GM19438 (cell line): ENCODE results near the gene GP1BA.
A peak's percentile ranks its signal among the peaks of the same experiment; 100 is the strongest.

ENCODE experiments used
- ATAC-seq: cut with Tn5 transposase; IDR thresholded peaks from one replicate; pipeline ENCODE4 v1.9.1; 2021; ENCODE audit warnings: low read depth; ENCODE audit not compliant: unreplicated experiment

Gene GP1BA

GRCh38 chr17:4949321-4950074 lies 17.4 kb downstream of the GP1BA start:
- ATAC-seq = peak; percentile 27

GRCh38 chr17:4950075-4950745 lies 18.1 kb downstream of the GP1BA start:
- ATAC-seq = no peak

- ATAC-seq = no peak
Observed at GRCh38 chr17:4950746-4951204, 18.7 kb downstream of the GP1BA start, which contains the start of gene ENO3. TSS of gene ENO3 (plus strand) at chr17:4951119. CDS start at chr17:4951830, 711 bp downstream.

GRCh38 chr17:4951486-4951885 lies 19.4 kb downstream of the GP1BA start:
- ATAC-seq = no peak

GRCh38 chr17:4953451-4953961 lies 21.4 kb downstream of the GP1BA start:
- no peak for ATAC-seq

GRCh38 chr17:4955091-4955490 lies 23.0 kb downstream of the GP1BA start:
- no peak for ATAC-seq

- ATAC-seq = no peak
Observed at GRCh38 chr17:4956493-4957061, 24.5 kb downstream of the GP1BA start.

- no peak for ATAC-seq
Observed at GRCh38 chr17:4958102-4958501, 26.0 kb downstream of the GP1BA start.

GRCh38 chr17:4959261-4959965 lies 27.3 kb downstream of the GP1BA start:
- no peak for ATAC-seq

- no peak for ATAC-seq
Observed at GRCh38 chr17:4960279-4960922, 28.3 kb downstream of the GP1BA start.

GRCh38 chr17:4965311-4965986 lies 33.4 kb downstream of the GP1BA start:
- no peak for ATAC-seq

- peak; percentile 82 for ATAC-seq
Observed at GRCh38 chr17:4966844-4967538, 34.9 kb downstream of the GP1BA start.

GRCh38 chr17:4967539-4968485 lies 35.7 kb downstream of the GP1BA start, which contains the start of gene SPAG7:
TSS of gene SPAG7 (minus strand) at chr17:4967817. CDS start at chr17:4967804, 13 bp downstream.
- ATAC-seq = peak; percentile 60

- no peak for ATAC-seq
Observed at GRCh38 chr17:4968486-4969046, 36.5 kb downstream of the GP1BA start.

GRCh38 chr17:4969047-4969550 lies 37.0 kb downstream of the GP1BA start:
- ATAC-seq = no peak

GRCh38 chr17:4969551-4970173 lies 37.6 kb downstream of the GP1BA start:
- ATAC-seq = no peak

GRCh38 chr17:4970273-4970672 lies 38.2 kb downstream of the GP1BA start:
- ATAC-seq = no peak
